Panc1 (cell line): ENCODE results near the gene GTSE1. TPM values are rescaled to one million over a fixed set of nuclear protein-coding genes. Genes with fewer than 3 reads are reported as not detected.

Source experiments
- ATAC-seq: fragments of 200-7000 bp; cut with Tn5 transposase; 2 replicates; pipeline ENCODE4 v1.9.1; 2020; ENCODE audit warnings: mild to moderate bottlenecking, moderate library complexity
- BruUV-seq: library from RNA; stranded (reverse); fragments of 400-500 nt; replicated peaks from 2 replicates; lab custom pipeline; 2021; lab: Mats Ljungman, UMichigan
- CTCF ChIA-PET: fragments of 300-600 bp; sonication (Branson Sonifier 250); formaldehyde crosslinking; loops from one replicate; lab custom pipeline; 2022; ENCODE audit warnings: antibody characterized with exemption; lab: Charles Lee
- POLR2A ChIA-PET: fragments of 300-600 bp; sonication (Branson Sonifier 250); formaldehyde crosslinking; loops from one replicate; lab custom pipeline; 2022; ENCODE audit warnings: antibody characterized with exemption; lab: Charles Lee
- DNase-seq: peaks from one replicate; pipeline ENCODE4 v3.0.0-alpha.2; 2010; ENCODE audit warnings: low read depth, low spot score
- H3K27ac ChIP-seq: 2 replicates; pipeline ENCODE4 v1.5.1; 2011; ENCODE audit warnings: mild to moderate bottlenecking, low read length, inconsistent platforms
- H3K27me3 ChIP-seq: fragments of 200-500 bp; sonication (Bioruptor generic); 2 replicates; pipeline ENCODE4 v1.6.0; 2014; ENCODE audit warnings: low read length, inconsistent platforms; ENCODE audit not compliant: control insufficient read depth, insufficient read depth
- H3K36me3 ChIP-seq: fragments of 200-500 bp; sonication (Bioruptor generic); 2 replicates; pipeline ENCODE4 v1.5.1; 2014; ENCODE audit warnings: inconsistent platforms, mild to moderate bottlenecking, low read length, moderate library complexity; ENCODE audit not compliant: control insufficient read depth, insufficient read depth
- H3K4me1 ChIP-seq: 2 replicates; pipeline ENCODE4 v1.5.1; 2011; ENCODE audit warnings: inconsistent platforms, mild to moderate bottlenecking, low read length, moderate library complexity; ENCODE audit not compliant: control insufficient read depth, insufficient read depth
- H3K4me3 ChIP-seq, 2 experiments: 2 replicates each; pipeline ENCODE4 v1.5.1; 2011 to 2012; ENCODE audit warnings: low read depth in 2 of 2, low read length in 2 of 2, mild to moderate bottlenecking in 2 of 2, inconsistent platforms in 1 of 2, moderate library complexity in 1 of 2
- H3K9me3 ChIP-seq: fragments of 200-500 bp; sonication (Bioruptor generic); 2 replicates; pipeline ENCODE4 v1.5.1; 2014; ENCODE audit warnings: low read depth, mild to moderate bottlenecking, inconsistent platforms, low read length, moderate library complexity; ENCODE audit not compliant: control insufficient read depth, insufficient read depth
- POLR2AphosphoS5 ChIP-seq: IDR thresholded peaks from 2 replicates; pipeline ENCODE4 v1.6.1; 2012; ENCODE audit warnings: mild to moderate bottlenecking, low read depth, low read length, moderate library complexity
- SIN3A ChIP-seq: IDR thresholded peaks from 2 replicates; pipeline ENCODE4 v1.6.1; 2012; ENCODE audit warnings: low read depth, mild to moderate bottlenecking, low read length, moderate library complexity, borderline replicate concordance; ENCODE audit not compliant: insufficient read depth
- TCF7L2 ChIP-seq: IDR thresholded peaks from 2 replicates; pipeline ENCODE4 v1.6.1; 2011; ENCODE audit warnings: mild to moderate bottlenecking, low read depth, low read length, inconsistent platforms
- in situ Hi-C: cut with HindIII; loops from 2 replicates; pipeline ENCODE4 v1.10.0; 2016; ENCODE audit warnings: low sequenced_read_pairs, low pct_unique_long_range_greater_than_20kb
- intact Hi-C: fragments of 100-400 bp; cut with micrococcal nuclease; formaldehyde crosslinking; loops from one replicate; pipeline ENCODE4 v1.10.0; 2022; ENCODE audit not compliant: unreplicated experiment
- total RNA-seq: library from RNA; stranded (reverse); gene quantifications from one replicate; pipeline ENCODE4 v1.2.1, GENCODE V29; 2021; ENCODE audit not compliant: unreplicated experiment
- TF ChIP-seq, protein P1 (sequence below): fragments of 450-650 bp; IDR thresholded peaks from 2 replicates; pipeline ENCODE4 v1.5.1; 2017; ENCODE audit warnings: mild to moderate bottlenecking
- TF ChIP-seq, protein P2 (sequence below), 2 experiments: IDR thresholded peaks; 2 replicates each; pipeline ENCODE4 v1.6.1; 2011 to 2012; ENCODE audit warnings: low read depth in 2 of 2, control low read depth in 1 of 2, low read length in 1 of 2, mild to moderate bottlenecking in 1 of 2, moderate library complexity in 1 of 2; ENCODE audit not compliant: insufficient read depth in 1 of 2

GTSE1 gene
- total RNA-seq, 1 experiment from 2014 or later: 36.2 TPM

GRCh38 chr22:46347646-46348045, 51.0 kb downstream of the GTSE1 start:
- no peak for TF ChIP-seq TCF7L2
- TF ChIP-seq POLR2AphosphoS5: no peak
- TF ChIP-seq, protein P1, sequence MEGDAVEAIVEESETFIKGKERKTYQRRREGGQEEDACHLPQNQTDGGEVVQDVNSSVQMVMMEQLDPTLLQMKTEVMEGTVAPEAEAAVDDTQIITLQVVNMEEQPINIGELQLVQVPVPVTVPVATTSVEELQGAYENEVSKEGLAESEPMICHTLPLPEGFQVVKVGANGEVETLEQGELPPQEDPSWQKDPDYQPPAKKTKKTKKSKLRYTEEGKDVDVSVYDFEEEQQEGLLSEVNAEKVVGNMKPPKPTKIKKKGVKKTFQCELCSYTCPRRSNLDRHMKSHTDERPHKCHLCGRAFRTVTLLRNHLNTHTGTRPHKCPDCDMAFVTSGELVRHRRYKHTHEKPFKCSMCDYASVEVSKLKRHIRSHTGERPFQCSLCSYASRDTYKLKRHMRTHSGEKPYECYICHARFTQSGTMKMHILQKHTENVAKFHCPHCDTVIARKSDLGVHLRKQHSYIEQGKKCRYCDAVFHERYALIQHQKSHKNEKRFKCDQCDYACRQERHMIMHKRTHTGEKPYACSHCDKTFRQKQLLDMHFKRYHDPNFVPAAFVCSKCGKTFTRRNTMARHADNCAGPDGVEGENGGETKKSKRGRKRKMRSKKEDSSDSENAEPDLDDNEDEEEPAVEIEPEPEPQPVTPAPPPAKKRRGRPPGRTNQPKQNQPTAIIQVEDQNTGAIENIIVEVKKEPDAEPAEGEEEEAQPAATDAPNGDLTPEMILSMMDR: no peak

GRCh38 chr22:46348099-46348695, 51.5 kb downstream of the GTSE1 start:
- POLR2A ChIA-PET: no interaction called here
- no peak for ATAC-seq
- in situ Hi-C loops: no loop called here

More at GRCh38 chr22:46347646-46348045, 51.0 kb downstream of the GTSE1 start:
- Histone ChIP-seq H3K4me1 (no peaks in the 10 kb centered on the region), H3K27ac (no peak overlapping the region), H3K36me3 (peaks cover 3% of the 10 kb centered on the region; the same call in 1 of the 2 replicates), H3K9me3 (no peaks in the 10 kb centered on the region), H3K27me3 (no peaks in the 10 kb centered on the region), H3K4me3 (no peak overlapping the region)
- ATAC-seq (no peak), DNase-seq (no peak)
- CTCF ChIA-PET: no interaction called here
- in situ Hi-C loops (no loop called here), intact Hi-C loops (no loop called here)
- POLR2A ChIA-PET: no interaction called here
- BruUV-seq: no TSS peak

More at GRCh38 chr22:46348099-46348695, 51.5 kb downstream of the GTSE1 start:
- Histone ChIP-seq H3K36me3 (peaks cover 3% of the 10 kb centered on the region; the same call in 1 of the 2 replicates), H3K27me3 (no peaks in the 10 kb centered on the region), H3K4me3 (no peak overlapping the region), H3K9me3 (no peaks in the 10 kb centered on the region), H3K27ac (no peak overlapping the region), H3K4me1 (no peaks in the 10 kb centered on the region)
- CTCF ChIA-PET: no interaction called here
- no peak for TF ChIP-seq TCF7L2
- TF ChIP-seq, protein P2, sequence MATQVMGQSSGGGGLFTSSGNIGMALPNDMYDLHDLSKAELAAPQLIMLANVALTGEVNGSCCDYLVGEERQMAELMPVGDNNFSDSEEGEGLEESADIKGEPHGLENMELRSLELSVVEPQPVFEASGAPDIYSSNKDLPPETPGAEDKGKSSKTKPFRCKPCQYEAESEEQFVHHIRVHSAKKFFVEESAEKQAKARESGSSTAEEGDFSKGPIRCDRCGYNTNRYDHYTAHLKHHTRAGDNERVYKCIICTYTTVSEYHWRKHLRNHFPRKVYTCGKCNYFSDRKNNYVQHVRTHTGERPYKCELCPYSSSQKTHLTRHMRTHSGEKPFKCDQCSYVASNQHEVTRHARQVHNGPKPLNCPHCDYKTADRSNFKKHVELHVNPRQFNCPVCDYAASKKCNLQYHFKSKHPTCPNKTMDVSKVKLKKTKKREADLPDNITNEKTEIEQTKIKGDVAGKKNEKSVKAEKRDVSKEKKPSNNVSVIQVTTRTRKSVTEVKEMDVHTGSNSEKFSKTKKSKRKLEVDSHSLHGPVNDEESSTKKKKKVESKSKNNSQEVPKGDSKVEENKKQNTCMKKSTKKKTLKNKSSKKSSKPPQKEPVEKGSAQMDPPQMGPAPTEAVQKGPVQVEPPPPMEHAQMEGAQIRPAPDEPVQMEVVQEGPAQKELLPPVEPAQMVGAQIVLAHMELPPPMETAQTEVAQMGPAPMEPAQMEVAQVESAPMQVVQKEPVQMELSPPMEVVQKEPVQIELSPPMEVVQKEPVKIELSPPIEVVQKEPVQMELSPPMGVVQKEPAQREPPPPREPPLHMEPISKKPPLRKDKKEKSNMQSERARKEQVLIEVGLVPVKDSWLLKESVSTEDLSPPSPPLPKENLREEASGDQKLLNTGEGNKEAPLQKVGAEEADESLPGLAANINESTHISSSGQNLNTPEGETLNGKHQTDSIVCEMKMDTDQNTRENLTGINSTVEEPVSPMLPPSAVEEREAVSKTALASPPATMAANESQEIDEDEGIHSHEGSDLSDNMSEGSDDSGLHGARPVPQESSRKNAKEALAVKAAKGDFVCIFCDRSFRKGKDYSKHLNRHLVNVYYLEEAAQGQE (IDR thresholded peaks at IDR 0.05; ENCODE audit: insufficient read depth in 1 of 2, low read depth in 2 of 2, low read length in 1 of 2): no peak
- no peak for TF ChIP-seq SIN3A
- TF ChIP-seq, protein P1: no peak
- TF ChIP-seq POLR2AphosphoS5: no peak
- BruUV-seq: no TSS peak
- DNase-seq: no peak
- intact Hi-C loops: no loop called here
